ENCODE data around the gene TNFRSF11A. TPM values are rescaled to one million over a fixed set of nuclear protein-coding genes. Genes with fewer than 3 reads are reported as not detected.

TNFRSF11A gene
- total RNA-seq, 1 experiment from 2014 or later: 3.2 TPM

DNA sequence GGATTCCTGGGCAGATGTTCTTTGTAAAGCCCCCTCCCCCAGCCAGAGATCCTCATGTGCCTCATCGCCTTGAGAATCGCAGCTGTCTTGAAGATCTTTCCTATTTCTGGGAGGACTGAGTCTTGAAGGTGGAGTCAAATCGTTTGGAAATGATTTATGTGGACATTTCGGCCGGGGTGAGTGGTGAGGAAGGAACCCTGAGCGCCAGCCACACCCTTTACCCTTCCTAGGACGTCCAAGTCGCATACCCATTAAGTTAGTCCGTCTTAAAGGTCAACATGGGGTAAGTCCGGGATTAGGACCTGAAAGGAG, 112.9 kb downstream of the TNFRSF11A start:
- no peaks in the 10 kb centered on the region for H3K27me3 ChIP-seq (ENCODE audit: insufficient read depth, low read length)
- no peaks in the 10 kb centered on the region for H3K79me2 ChIP-seq (ENCODE audit: insufficient read depth, low read length)
- peaks cover 0 to 20% of the 10 kb centered on the region in 2 experiments; a peak in 2 of 4 replicates for H3K4me1 ChIP-seq (ENCODE audit: control insufficient read depth in 1 of 2, insufficient read depth in 2 of 2, low read length in 2 of 2)
- no peaks in the 10 kb centered on the region for H3K9me2 ChIP-seq (ENCODE audit: insufficient read depth)
- peak overlapping the region; percentile 52 for H2AFZ ChIP-seq (ENCODE audit: low read depth, low read length, poor library complexity, severe bottlenecking)
- POLR2A ChIA-PET: no interaction called here
- intact Hi-C loops (cut with micrococcal nuclease): no loop called here
- H3K27ac ChIP-seq (ENCODE audit: low read depth, low read length): no peak overlapping the region
- H3K36me3 ChIP-seq (ENCODE audit: control insufficient read depth in 1 of 2, insufficient read depth in 2 of 2, low read length in 2 of 2): no peaks in the 10 kb centered on the region
- no peak overlapping the region for H3K4me3 ChIP-seq (replicated peaks in 1 of 2; ENCODE audit: low read depth in 1 of 2, low read length in 2 of 2)
- no peaks in the 10 kb centered on the region for H3K9me3 ChIP-seq (ENCODE audit: control insufficient read depth in 1 of 2, insufficient read depth in 1 of 2, low read depth in 1 of 2, low read length in 2 of 2)
- BruUV-seq (replicated peaks): no TSS peak
- CTCF ChIA-PET: interaction anchor here (2.9 kb wide), 1 partner anchor 12 kb away, joined by 19 read pairs; no protein-coding TSS in a partner anchor
- TF ChIP-seq ELF1 (IDR thresholded peaks at IDR 0.05; ENCODE audit: borderline replicate concordance, low read depth) (no peak), SRF (IDR thresholded peaks at IDR 0.05; ENCODE audit: low read depth) (no peak), EZH2phosphoT487 (IDR thresholded peaks at IDR 0.05; ENCODE audit: borderline replicate concordance) (no peak), EZH2 (IDR thresholded peaks at IDR 0.05) (no peak), YY1 (IDR thresholded peaks at IDR 0.05; ENCODE audit: extremely low read depth, insufficient replicate concordance, low read depth, low read length) (no peak), ATF3 (IDR thresholded peaks at IDR 0.05) (no peak), POLR2AphosphoS5 (IDR thresholded peaks at IDR 0.05; ENCODE audit: low read depth, low read length) (no peak)
- peak overlapping the region; percentile 48 for H3K4me2 ChIP-seq (ENCODE audit: low read length)
- DNase-seq (ENCODE audit: low read depth, low spot score) (no peak), ATAC-seq (peak; percentile 67)
- H4K20me1 ChIP-seq (ENCODE audit: insufficient read depth): no peaks in the 10 kb centered on the region
- RAD21 ChIA-PET (ENCODE audit: low non-redundant PET in 1 of 2, low total read pairs in 2 of 2, uncharacterized antibody in 2 of 2, unreplicated experiment in 2 of 2): no interaction called here
- no peak overlapping the region for H3K9ac ChIP-seq (ENCODE audit: low read length)

DNA sequence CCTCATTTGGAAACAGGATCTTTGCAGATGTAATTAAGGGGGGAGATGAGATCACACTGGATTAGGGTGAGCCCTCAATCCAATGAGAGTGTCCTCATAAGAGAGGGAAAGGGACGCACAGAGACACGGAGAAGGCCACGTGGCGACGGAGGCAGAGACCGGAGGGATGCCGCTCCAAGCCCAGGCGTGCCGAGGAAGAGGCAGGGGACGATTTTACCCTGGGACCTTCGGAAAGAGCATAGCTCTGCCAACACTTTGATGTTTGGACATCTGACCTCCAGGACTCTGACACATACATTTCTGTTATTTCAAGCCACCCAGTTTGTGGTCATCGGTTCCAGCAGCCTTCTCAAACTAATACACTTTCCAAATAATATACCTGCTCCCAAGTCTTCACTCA, 113.3 kb downstream of the TNFRSF11A start:
- intact Hi-C loops (cut with micrococcal nuclease): no loop called here
- Histone ChIP-seq H3K4me3 (replicated peaks in 1 of 2; ENCODE audit: low read depth in 1 of 2, low read length in 2 of 2) (no peak overlapping the region), H3K4me2 (ENCODE audit: low read length) (peak overlapping the region; percentile 48)

More for the DNA sequence above, 113.3 kb downstream of the TNFRSF11A start:
- H3K27ac ChIP-seq (ENCODE audit: low read depth, low read length): no peak overlapping the region
- H3K79me2 ChIP-seq (ENCODE audit: insufficient read depth, low read length): no peaks in the 10 kb centered on the region
- no peaks in the 10 kb centered on the region for H3K27me3 ChIP-seq (ENCODE audit: insufficient read depth, low read length)
- H3K36me3 ChIP-seq (ENCODE audit: control insufficient read depth in 1 of 2, insufficient read depth in 2 of 2, low read length in 2 of 2): no peaks in the 10 kb centered on the region
- peak overlapping the region; percentile 52 for H2AFZ ChIP-seq (ENCODE audit: low read depth, low read length, poor library complexity, severe bottlenecking)
- H3K4me1 ChIP-seq (ENCODE audit: control insufficient read depth in 1 of 2, insufficient read depth in 2 of 2, low read length in 2 of 2): peaks cover 0 to 20% of the 10 kb centered on the region in 2 experiments; a peak in 2 of 4 replicates
- no peaks in the 10 kb centered on the region for H3K9me2 ChIP-seq (ENCODE audit: insufficient read depth)
- DNase-seq (ENCODE audit: low read depth, low spot score): no peak
- ChIA-PET CTCF (interaction anchor here (2.9 kb wide), 1 partner anchor 13 kb away, joined by 19 read pairs; no protein-coding TSS in a partner anchor), POLR2A (no interaction called here), RAD21 (ENCODE audit: low non-redundant PET in 1 of 2, low total read pairs in 2 of 2, uncharacterized antibody in 2 of 2, unreplicated experiment in 2 of 2) (no interaction called here)
- H4K20me1 ChIP-seq (ENCODE audit: insufficient read depth): no peaks in the 10 kb centered on the region
- no TSS peak for BruUV-seq (replicated peaks)
- H3K9me3 ChIP-seq (ENCODE audit: control insufficient read depth in 1 of 2, insufficient read depth in 1 of 2, low read depth in 1 of 2, low read length in 2 of 2): no peaks in the 10 kb centered on the region
- ATAC-seq: peak; percentile 34; the same call in 1 of the 2 replicates
- TF ChIP-seq POLR2A (IDR thresholded peaks at IDR 0.05; ENCODE audit: borderline replicate concordance, extremely low read depth, insufficient read depth, insufficient read length) (no peak), SRF (IDR thresholded peaks at IDR 0.05; ENCODE audit: low read depth) (no peak)
- no peak overlapping the region for H3K9ac ChIP-seq (ENCODE audit: low read length)

Measured in HCT116 (cell line).